ENCODE data around the gene CDYL2.
A peak's percentile ranks its signal among the peaks of the same experiment; 100 is the strongest.

CDYL2 gene

DNA sequence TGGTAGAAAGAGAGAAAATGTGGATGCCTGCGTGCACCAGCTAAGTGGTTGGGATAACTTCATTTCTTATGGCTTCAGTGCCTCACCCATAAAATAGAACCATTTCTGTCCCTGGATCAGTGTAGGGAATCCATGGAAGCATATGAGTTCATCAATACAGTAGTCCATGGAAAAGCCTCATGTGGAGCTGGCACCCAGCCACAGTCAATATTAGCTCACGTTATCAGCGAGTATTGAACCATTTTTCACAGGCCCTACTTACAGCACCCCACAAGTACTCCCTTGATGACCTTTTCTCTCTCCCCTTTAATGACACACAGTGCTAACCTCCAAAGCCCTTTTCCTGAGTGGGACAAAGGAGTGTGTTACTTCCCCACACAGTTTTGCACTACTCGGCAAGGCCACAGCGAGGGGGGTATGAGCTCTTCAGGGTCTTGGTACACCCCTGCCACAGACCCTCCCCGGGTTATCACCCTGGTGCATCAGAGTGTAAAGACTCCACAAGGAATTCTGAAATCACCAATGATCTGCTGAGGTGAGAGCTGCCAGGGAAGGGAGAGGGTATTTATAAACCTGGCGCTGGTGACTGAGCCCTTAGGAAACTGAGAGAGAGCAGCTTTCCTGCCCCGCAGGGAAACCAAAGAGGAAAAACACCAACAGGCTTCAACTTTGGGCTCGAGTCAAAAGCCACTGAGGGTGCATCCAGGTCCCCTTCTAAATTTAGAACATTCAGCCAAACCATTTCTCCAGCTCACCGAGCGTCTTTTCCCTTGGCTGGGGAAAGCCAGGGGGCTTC lies 226.7 kb downstream of the CDYL2 start:
- H3K4me3 ChIP-seq (ENCODE audit: low read length): no peak overlapping the region
- DNase-seq (ENCODE audit: low read depth): no peak
- TF ChIP-seq, protein P1, sequence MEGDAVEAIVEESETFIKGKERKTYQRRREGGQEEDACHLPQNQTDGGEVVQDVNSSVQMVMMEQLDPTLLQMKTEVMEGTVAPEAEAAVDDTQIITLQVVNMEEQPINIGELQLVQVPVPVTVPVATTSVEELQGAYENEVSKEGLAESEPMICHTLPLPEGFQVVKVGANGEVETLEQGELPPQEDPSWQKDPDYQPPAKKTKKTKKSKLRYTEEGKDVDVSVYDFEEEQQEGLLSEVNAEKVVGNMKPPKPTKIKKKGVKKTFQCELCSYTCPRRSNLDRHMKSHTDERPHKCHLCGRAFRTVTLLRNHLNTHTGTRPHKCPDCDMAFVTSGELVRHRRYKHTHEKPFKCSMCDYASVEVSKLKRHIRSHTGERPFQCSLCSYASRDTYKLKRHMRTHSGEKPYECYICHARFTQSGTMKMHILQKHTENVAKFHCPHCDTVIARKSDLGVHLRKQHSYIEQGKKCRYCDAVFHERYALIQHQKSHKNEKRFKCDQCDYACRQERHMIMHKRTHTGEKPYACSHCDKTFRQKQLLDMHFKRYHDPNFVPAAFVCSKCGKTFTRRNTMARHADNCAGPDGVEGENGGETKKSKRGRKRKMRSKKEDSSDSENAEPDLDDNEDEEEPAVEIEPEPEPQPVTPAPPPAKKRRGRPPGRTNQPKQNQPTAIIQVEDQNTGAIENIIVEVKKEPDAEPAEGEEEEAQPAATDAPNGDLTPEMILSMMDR (IDR thresholded peaks at IDR 0.05; ENCODE audit: insufficient read depth, low read depth, low read length, missing control alignments): no peak

- TF ChIP-seq, protein P1 (IDR thresholded peaks at IDR 0.05; ENCODE audit: insufficient read depth, low read depth, low read length, missing control alignments): no peak
- no peak for DNase-seq (ENCODE audit: low read depth)
- no peak overlapping the region for H3K4me3 ChIP-seq (ENCODE audit: low read length)
Measured at GRCh38 chr16:80576343-80576912, 228.0 kb downstream of the CDYL2 start.

DNA sequence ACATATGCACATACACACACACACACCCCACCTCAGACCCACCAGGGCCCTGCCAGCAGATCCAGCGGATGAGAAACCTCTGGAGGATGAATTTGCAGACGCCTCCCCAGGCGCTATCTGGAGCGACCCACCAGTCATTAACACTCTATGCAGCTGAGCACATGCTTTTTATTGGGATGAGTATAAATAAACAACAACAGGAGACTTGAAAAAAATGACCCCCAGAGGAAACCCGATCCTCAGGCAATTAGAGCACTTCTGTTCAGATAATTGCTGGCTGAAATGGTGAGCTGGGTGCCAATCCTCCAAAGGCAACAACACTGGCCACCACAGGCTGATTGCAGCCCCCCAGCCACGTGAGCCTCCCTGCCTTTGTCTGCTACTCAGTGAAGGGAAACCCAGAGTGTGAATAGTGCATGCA lies 230.7 kb downstream of the CDYL2 start:
- no peak overlapping the region for H3K4me3 ChIP-seq (ENCODE audit: low read length)
- TF ChIP-seq, protein P1 (IDR thresholded peaks at IDR 0.05; ENCODE audit: insufficient read depth, low read depth, low read length, missing control alignments): no peak
- no peak for DNase-seq (ENCODE audit: low read depth)

DNA sequence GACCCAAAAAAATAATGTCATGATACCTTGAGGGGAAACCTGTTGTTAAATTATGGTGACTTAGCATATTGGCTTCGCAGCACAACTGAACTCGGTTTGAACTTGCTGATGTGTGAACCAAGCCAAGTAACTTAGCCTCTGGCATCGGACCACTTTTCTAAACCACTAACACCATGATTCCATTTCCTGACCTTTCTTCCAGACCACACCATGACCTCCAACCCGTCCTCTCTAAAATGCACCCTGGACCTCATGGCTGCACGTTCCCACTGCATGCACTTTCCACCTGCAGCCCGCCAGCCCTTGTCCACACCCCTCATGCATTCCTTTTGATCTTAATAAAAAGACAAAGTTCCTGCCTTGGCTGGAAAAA lies 234.3 kb downstream of the CDYL2 start:
- no peak overlapping the region for H3K4me3 ChIP-seq (ENCODE audit: low read length)
- TF ChIP-seq, protein P1 (IDR thresholded peaks at IDR 0.05; ENCODE audit: insufficient read depth, low read depth, low read length, missing control alignments): no peak
- no peak for DNase-seq (ENCODE audit: low read depth)

GRCh38 chr16:80569440-80570105 lies 234.8 kb downstream of the CDYL2 start:
- DNase-seq (ENCODE audit: low read depth): peak; percentile 11
- no peak overlapping the region for H3K4me3 ChIP-seq (ENCODE audit: low read length)
- TF ChIP-seq, protein P1 (IDR thresholded peaks at IDR 0.05; ENCODE audit: insufficient read depth, low read depth, low read length, missing control alignments): no peak

DNA sequence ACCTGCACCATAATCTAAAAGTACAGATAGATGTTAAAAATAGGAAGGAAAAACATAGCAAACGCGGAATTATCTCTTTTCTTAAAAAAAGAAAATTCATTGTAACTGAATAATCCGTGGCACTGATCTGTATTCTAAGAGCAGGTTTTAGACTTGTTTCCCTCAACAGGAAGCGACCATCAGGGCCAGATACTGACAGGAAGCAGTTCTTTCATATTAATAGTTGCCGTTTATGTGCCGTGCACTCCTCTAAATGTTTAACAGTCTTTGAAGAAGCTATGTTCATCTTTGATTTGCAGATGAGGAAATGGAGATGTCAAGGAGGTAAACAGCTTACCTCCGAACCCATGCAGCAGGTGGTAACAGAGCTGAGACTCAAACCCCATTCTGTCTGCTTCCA lies 240.0 kb downstream of the CDYL2 start:
- TF ChIP-seq, protein P1 (IDR thresholded peaks at IDR 0.05; ENCODE audit: insufficient read depth, low read depth, low read length, missing control alignments): no peak
- H3K4me3 ChIP-seq (ENCODE audit: low read length): no peak overlapping the region
- no peak for DNase-seq (ENCODE audit: low read depth)
